CD4-positive, alpha-beta T cell treated with Interleukin-21 for 1 hour (primary cell): ENCODE measurements around the gene MRPL14.

Experiments
- DNase-seq: peaks from one replicate; pipeline ENCODE4 v3.0.0-alpha.2; 2020

Gene MRPL14

GRCh38 chr6:44120692-44121443 lies 6.4 kb downstream of the MRPL14 start:
- DNase-seq, result no peak

GRCh38 chr6:44119704-44120262 lies 7.5 kb downstream of the MRPL14 start:
- DNase-seq, result no peak

- DNase-seq, result no peak
Observed at GRCh38 chr6:44117397-44118128, 9.7 kb downstream of the MRPL14 start.

GRCh38 chr6:44116641-44117382 lies 10.4 kb downstream of the MRPL14 start:
- DNase-seq, result no peak

GRCh38 chr6:44115866-44116265 lies 11.4 kb downstream of the MRPL14 start:
- DNase-seq, result no peak

GRCh38 chr6:44113414-44113813 lies 13.8 kb downstream of the MRPL14 start:
- no peak for DNase-seq

- no peak for DNase-seq
Observed at GRCh38 chr6:44111434-44112417, 15.5 kb downstream of the MRPL14 start.

GRCh38 chr6:44110966-44111365 lies 16.3 kb downstream of the MRPL14 start:
- DNase-seq, result no peak

GRCh38 chr6:44110005-44110676 lies 17.1 kb downstream of the MRPL14 start:
- no peak for DNase-seq

GRCh38 chr6:44109212-44109611 lies 18.0 kb downstream of the MRPL14 start:
- no peak for DNase-seq

GRCh38 chr6:44108471-44108870 lies 18.8 kb downstream of the MRPL14 start:
- DNase-seq, result no peak

- DNase-seq, result no peak
Observed at GRCh38 chr6:44107017-44107416, 20.2 kb downstream of the MRPL14 start.

GRCh38 chr6:44105993-44106740 lies 21.1 kb downstream of the MRPL14 start:
- no peak for DNase-seq

- DNase-seq, result no peak
Observed at GRCh38 chr6:44105146-44105545, 22.1 kb downstream of the MRPL14 start.

GRCh38 chr6:44104481-44105021 lies 22.7 kb downstream of the MRPL14 start:
- no peak for DNase-seq

- DNase-seq, result no peak
Observed at GRCh38 chr6:44102527-44102926, 24.7 kb downstream of the MRPL14 start.

GRCh38 chr6:44101832-44102231 lies 25.4 kb downstream of the MRPL14 start:
- DNase-seq, result no peak

- peak; percentile 19 for DNase-seq
Observed at GRCh38 chr6:44100088-44100550, 27.1 kb downstream of the MRPL14 start.

- no peak for DNase-seq
Observed at GRCh38 chr6:44099192-44099591, 28.1 kb downstream of the MRPL14 start.

GRCh38 chr6:44097782-44098317 lies 29.4 kb downstream of the MRPL14 start:
- no peak for DNase-seq
